ENCODE results near the gene C1orf53. TPM values are rescaled to one million over a fixed set of nuclear protein-coding genes. Genes with fewer than 3 reads are reported as not detected.
A peak's percentile ranks its signal among the peaks of the same experiment; 100 is the strongest.

The C1orf53 gene
- total and polyA plus RNA-seq, 9 of the 15 experiments (the other 6 are each of a cell fraction or from before 2014, with no cell fraction given): 0.31 to 3.2 (median 2.3) TPM

- no peak for DNase-seq (ENCODE audit: extremely low read depth in 1 of 4, low spot score in 3 of 4)
- peak overlapping the region; percentile 20; the same call in 1 of the 2 replicates for H3K4me3 ChIP-seq
- FAIRE-seq: peak; percentile 23
- in situ Hi-C loops (cut with MboI): no loop called here
- H3K36me3 ChIP-seq (ENCODE audit: control insufficient read depth, insufficient read depth, low read length): no peaks in the 10 kb centered on the region
- H3K27ac ChIP-seq (ENCODE audit: extremely low read depth, low read depth, low read length): no peak overlapping the region
- CTCF ChIA-PET (ENCODE audit: low intra/inter-chr PET ratio): no interaction called here
- no peaks in the 10 kb centered on the region for H3K9me1 ChIP-seq (ENCODE audit: control insufficient read depth, insufficient read depth, low read length)
- no peak overlapping the region for H2AFZ ChIP-seq (ENCODE audit: low read depth, low read length)
- TF ChIP-seq PHF21A (IDR thresholded peaks at IDR 0.05; ENCODE audit: borderline replicate concordance, low read depth) (no peak), RNF2 (IDR thresholded peaks at IDR 0.05) (0 out of 2 replicates have a peak, but pooled peaks have one; percentile 18), ZNF24 (IDR thresholded peaks at IDR 0.05) (no peak), SMARCA5 (IDR thresholded peaks at IDR 0.05) (no peak), FOXA3 (CRISPR knock-in tag; conservative IDR thresholded peaks at IDR 0.05 in 1 of 2, IDR thresholded peaks at IDR 0.05 in 1 of 2) (no peak), ZFP36 (IDR thresholded peaks at IDR 0.05; ENCODE audit: low read depth, low read length, partially characterized antibody) (peak; percentile 14), GATA2 (CRISPR knock-in tag; IDR thresholded peaks at IDR 0.05) (no peak), ZNF764 (CRISPR knock-in tag; IDR thresholded peaks at IDR 0.05; ENCODE audit: low read depth) (no peak), ZNF77 (CRISPR knock-in tag; IDR thresholded peaks at IDR 0.05) (no peak), CBX2 (IDR thresholded peaks at IDR 0.05; ENCODE audit: insufficient read depth, low read length, poor library complexity, severe bottlenecking) (peak; percentile 7)
- 24% methylated on average over 11 of the region's 11 CpGs for WGBS (ENCODE audit: insufficient coverage, low coverage, missing lambda C conversion rate)
- POLR2A ChIA-PET: interaction anchor here (0.6 to 1.8 kb wide), 5 partner anchors 8 to 714 kb away, joined by 3 to 8 read pairs (median 4); partner anchors contain the start of gene C1orf53
- peaks cover 10 to 42% of the 10 kb centered on the region in 2 experiments; a peak in 4 of 5 replicates for H3K4me1 ChIP-seq (replicated peaks in 1 of 2; ENCODE audit: control insufficient read depth in 2 of 2, insufficient read depth in 2 of 2, low read length in 2 of 2)
- peak; percentile 3; the same call in 1 of the 3 replicates for ATAC-seq
- no peak overlapping the region for H3K9ac ChIP-seq (ENCODE audit: insufficient read depth in 1 of 2, low read depth in 2 of 2, low read length in 2 of 2)
- H3K9me3 ChIP-seq (replicated peaks; ENCODE audit: control insufficient read depth, insufficient read depth, low read depth, low read length): no peaks in the 10 kb centered on the region
- no TSS peak for BruUV-seq (replicated peaks)
- H3K4me2 ChIP-seq (ENCODE audit: insufficient read depth, low read length): peak overlapping the region; percentile 36
- peaks cover 80 to 93% of the 10 kb centered on the region in 2 experiments for H3K27me3 ChIP-seq (ENCODE audit: control insufficient read depth in 2 of 2, insufficient read depth in 2 of 2, low read length in 2 of 2)
- no peaks in the 10 kb centered on the region for H4K20me1 ChIP-seq (replicated peaks; ENCODE audit: control insufficient read depth, insufficient read depth, low read length)
- intact Hi-C loops (cut with micrococcal nuclease): loop anchor here (5.0 kb wide), 1 partner anchor 514 kb away; no protein-coding TSS in a partner anchor
- no peaks in the 10 kb centered on the region for H3K79me2 ChIP-seq (ENCODE audit: control insufficient read depth, insufficient read depth, low read length)
Observed at GRCh38 chr1:197916500-197916983, 14.1 kb downstream of the C1orf53 start.
